Measurements from ENCODE around the gene ADGRV1. TPM values are rescaled to one million over a fixed set of nuclear protein-coding genes. Genes with fewer than 3 reads are reported as not detected.

ADGRV1 gene
- polyA plus RNA-seq, 3 donors: 0.18 to 0.33 TPM; not detected in 1

GRCh38 chr5:90514520-90514919 is 44.1 kb upstream of the ADGRV1 start:
- H3K9ac ChIP-seq (ENCODE audit: insufficient read depth, low read length, poor library complexity, severe bottlenecking): no peak overlapping the region
- no peaks in the 10 kb centered on the region for H3K9me3 ChIP-seq (replicated peaks in 1 of 2; ENCODE audit: control insufficient read depth in 1 of 2, insufficient read depth in 1 of 2, low read length in 2 of 2)
- H2AFZ ChIP-seq (ENCODE audit: insufficient read depth, low read depth, low read length, poor library complexity, severe bottlenecking): no peak overlapping the region
- H3K36me3 ChIP-seq (replicated peaks in 1 of 2; ENCODE audit: control insufficient read depth in 1 of 2, insufficient read depth in 2 of 2, low read length in 2 of 2): peaks cover 19 to 34% of the 10 kb centered on the region in 2 donors
- H3K36me3 Mint-ChIP-seq: peaks cover 28 to 31% of the 10 kb centered on the region in 2 donors
- no peak for DNase-seq
- no peak overlapping the region for H3K4me2 ChIP-seq (replicated peaks; ENCODE audit: extremely low read depth, low read length, poor library complexity, severe bottlenecking)
- H3K79me2 ChIP-seq (ENCODE audit: insufficient read depth, low read length): no peaks in the 10 kb centered on the region
- WGBS (ENCODE audit: insufficient coverage): no CpG with 5 or more reads among the region's 3 CpGs
- H3K27ac ChIP-seq (ENCODE audit: low read depth in 1 of 2, low read length in 2 of 2): no peak overlapping the region
- no peaks in the 10 kb centered on the region for H3K9me3 Mint-ChIP-seq
- no peak overlapping the region for H3K4me3 Mint-ChIP-seq
- H3K27me3 ChIP-seq (ENCODE audit: control insufficient read depth in 2 of 2, insufficient read depth in 2 of 2, low read length in 2 of 2): no peaks in the 10 kb centered on the region
- no peak overlapping the region for H3K27ac Mint-ChIP-seq
- no peaks in the 10 kb centered on the region for H3K4me1 ChIP-seq (ENCODE audit: control insufficient read depth in 1 of 2, insufficient read depth in 2 of 2, low read length in 2 of 2)
- H3K4me1 Mint-ChIP-seq: no peaks in the 10 kb centered on the region
- H3K4me3 ChIP-seq (replicated peaks in 1 of 3; ENCODE audit: low read depth in 2 of 3, low read length in 3 of 3): no peak overlapping the region
- H3K27me3 Mint-ChIP-seq (ENCODE audit: low read depth in 3 of 3): no peaks in the 10 kb centered on the region
- TF ChIP-seq CTCF (IDR thresholded peaks at IDR 0.05): no peak
- H4K20me1 ChIP-seq (ENCODE audit: insufficient read depth, low read length): no peaks in the 10 kb centered on the region
- intact Hi-C loops (cut with micrococcal nuclease): no loop called here

- Histone ChIP-seq H3K4me2 (replicated peaks; ENCODE audit: extremely low read depth, low read length, poor library complexity, severe bottlenecking) (no peak overlapping the region), H4K20me1 (ENCODE audit: insufficient read depth, low read length) (no peaks in the 10 kb centered on the region), H3K36me3 (replicated peaks in 1 of 2; ENCODE audit: control insufficient read depth in 1 of 2, insufficient read depth in 2 of 2, low read length in 2 of 2) (peaks cover 55 to 71% of the 10 kb centered on the region in 2 donors), H3K27me3 (ENCODE audit: control insufficient read depth in 2 of 2, insufficient read depth in 2 of 2, low read length in 2 of 2) (no peaks in the 10 kb centered on the region), H3K79me2 (ENCODE audit: insufficient read depth, low read length) (peaks cover 1% of the 10 kb centered on the region), H3K9ac (ENCODE audit: insufficient read depth, low read length, poor library complexity, severe bottlenecking) (no peak overlapping the region), H2AFZ (ENCODE audit: insufficient read depth, low read depth, low read length, poor library complexity, severe bottlenecking) (no peak overlapping the region), H3K9me3 (replicated peaks in 1 of 2; ENCODE audit: control insufficient read depth in 1 of 2, insufficient read depth in 1 of 2, low read length in 2 of 2) (no peaks in the 10 kb centered on the region), H3K4me3 (replicated peaks in 1 of 3; ENCODE audit: low read depth in 2 of 3, low read length in 3 of 3) (no peak overlapping the region), H3K4me1 (ENCODE audit: control insufficient read depth in 1 of 2, insufficient read depth in 2 of 2, low read length in 2 of 2) (no peaks in the 10 kb centered on the region), H3K27ac (ENCODE audit: low read depth in 1 of 2, low read length in 2 of 2) (no peak overlapping the region)
- DNase-seq: no peak
- H3K9me3 Mint-ChIP-seq: peaks cover 0 to 4% (median 0%) of the 10 kb centered on the region in 7 donors
- no peak overlapping the region for H3K4me3 Mint-ChIP-seq
- intact Hi-C loops (cut with micrococcal nuclease): no loop called here
- no peak for TF ChIP-seq CTCF (IDR thresholded peaks at IDR 0.05)
- H3K4me1 Mint-ChIP-seq: no peaks in the 10 kb centered on the region
- no peak overlapping the region for H3K27ac Mint-ChIP-seq
- H3K36me3 Mint-ChIP-seq: peaks cover 62 to 63% of the 10 kb centered on the region in 2 donors
- peaks cover 0 to 1% (median 0%) of the 10 kb centered on the region in 3 donors for H3K27me3 Mint-ChIP-seq (ENCODE audit: low read depth in 3 of 3)
Measured at GRCh38 chr5:90518661-90519060, 39.9 kb upstream of the ADGRV1 start.

All from CD14-positive monocyte (primary cell).